Loucy (cell line): ENCODE measurements around the gene FOXC1.

Experiments
- H2AFZ ChIP-seq: fragments of 200-600 bp; sonication (generic); 2 replicates; pipeline ENCODE4 v1.6.0; 2016; ENCODE audit warnings: antibody characterized with exemption, mild to moderate bottlenecking, low read length, moderate library complexity
- H3F3A ChIP-seq: fragments of 200-600 bp; 2 replicates; pipeline ENCODE4 v1.6.0; 2016; ENCODE audit warnings: antibody characterized with exemption, low read depth, mild to moderate bottlenecking
- H3K27me3 ChIP-seq: fragments of 200-600 bp; sonication (generic); 2 replicates; pipeline ENCODE4 v1.6.1; 2014; ENCODE audit warnings: low read length, mild to moderate bottlenecking; ENCODE audit not compliant: insufficient read depth, poor library complexity, severe bottlenecking
- H3K36me3 ChIP-seq: fragments of 200-600 bp; sonication (generic); 2 replicates; pipeline ENCODE4 v1.6.1; 2016; ENCODE audit warnings: low read length; ENCODE audit not compliant: insufficient read depth
- H3K4me1 ChIP-seq: fragments of 200-600 bp; sonication (generic); 2 replicates; pipeline ENCODE4 v1.5.1; 2014; ENCODE audit warnings: low read length, mild to moderate bottlenecking; ENCODE audit not compliant: insufficient read depth, poor library complexity, severe bottlenecking
- H3K4me2 ChIP-seq: fragments of 200-600 bp; sonication (generic); 2 replicates; pipeline ENCODE4 v1.6.0; 2014; ENCODE audit warnings: antibody characterized with exemption, low read length, low read depth, mild to moderate bottlenecking; ENCODE audit not compliant: poor library complexity, severe bottlenecking
- H3K4me3 ChIP-seq: fragments of 200-600 bp; sonication (generic); 2 replicates; pipeline ENCODE4 v1.5.1; 2014; ENCODE audit warnings: low read length, mild to moderate bottlenecking, mixed read lengths; ENCODE audit not compliant: poor library complexity, severe bottlenecking
- H3K79me2 ChIP-seq: fragments of 200-600 bp; sonication (generic); 2 replicates; pipeline ENCODE4 v1.6.1; 2014; ENCODE audit warnings: low read length; ENCODE audit not compliant: insufficient read depth
- H3K9ac ChIP-seq: fragments of 200-600 bp; sonication (generic); 2 replicates; pipeline ENCODE4 v1.6.0; 2014; ENCODE audit warnings: mild to moderate bottlenecking, low read depth, low read length, moderate library complexity; ENCODE audit not compliant: poor library complexity, severe bottlenecking
- H3K9me2 ChIP-seq: fragments of 200-600 bp; sonication (generic); replicated peaks from 2 replicates; pipeline ENCODE4 v1.6.1; 2016; ENCODE audit warnings: low read depth, low read length, mixed read lengths
- H3K9me3 ChIP-seq: fragments of 200-600 bp; sonication (generic); 2 replicates; pipeline ENCODE4 v1.6.1; 2014; ENCODE audit warnings: mild to moderate bottlenecking, antibody characterized with exemption, low read length, low read depth; ENCODE audit not compliant: insufficient read depth
- H4K20me1 ChIP-seq: fragments of 200-600 bp; sonication (generic); 2 replicates; pipeline ENCODE4 v1.6.0; 2014; ENCODE audit warnings: antibody characterized with exemption, low read length, mild to moderate bottlenecking; ENCODE audit not compliant: insufficient read depth, poor library complexity, severe bottlenecking
- EZH2phosphoT487 ChIP-seq: fragments of 200-600 bp; IDR thresholded peaks from 2 replicates; pipeline ENCODE4 v1.6.1; 2018; ENCODE audit warnings: antibody characterized with exemption, mild to moderate bottlenecking, moderate library complexity, borderline replicate concordance
- TF ChIP-seq, protein P1 (sequence below): fragments of 200-600 bp; sonication (generic); conservative IDR thresholded peaks from 2 replicates; pipeline ENCODE4 v1.5.1; 2014; ENCODE audit warnings: mild to moderate bottlenecking, antibody characterized with exemption, low read length

FOXC1 gene

DNA sequence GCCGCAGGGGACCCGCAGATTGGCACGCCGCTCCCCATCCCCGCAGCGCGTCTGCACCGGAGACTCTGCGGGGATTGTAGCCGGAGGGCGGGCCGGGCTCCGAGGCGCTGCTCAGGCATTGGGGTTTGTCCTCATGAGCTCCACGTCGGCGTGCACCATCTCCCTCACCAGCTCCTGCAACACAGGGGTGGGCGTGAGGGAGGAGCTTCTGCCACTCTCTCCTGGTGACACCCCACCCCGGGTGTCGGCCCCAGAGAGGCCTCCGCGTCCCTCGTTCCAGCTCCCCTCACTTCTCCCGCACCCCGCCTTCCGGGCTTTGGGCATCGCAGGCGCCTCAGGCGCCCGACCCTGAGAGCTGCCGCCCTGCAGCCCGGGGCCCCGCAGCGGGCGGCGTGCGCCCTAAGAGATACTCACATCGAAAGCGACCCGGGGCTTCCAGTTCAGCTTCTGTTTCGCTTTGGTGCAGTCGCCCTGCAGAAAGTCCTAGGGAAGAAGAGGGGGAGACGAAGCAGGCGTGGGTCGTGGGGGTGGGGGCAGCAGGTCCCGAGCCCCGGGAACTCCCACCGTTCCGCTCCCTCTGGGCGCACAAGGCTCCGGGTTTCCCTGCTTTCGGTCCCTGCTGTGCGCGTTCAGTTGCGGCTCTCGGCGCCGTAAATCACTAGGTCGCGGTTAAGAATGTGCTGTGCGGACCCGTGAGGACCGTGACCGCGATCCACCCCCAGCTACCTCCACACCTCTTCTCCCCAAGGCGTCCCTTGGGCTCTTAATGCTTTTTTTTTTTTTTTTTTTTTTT is 14.5 kb downstream of the FOXC1 start:
- Histone ChIP-seq H3F3A (no peaks in the 10 kb centered on the region), H3K9me3 (no peaks in the 10 kb centered on the region), H2AFZ (no peak overlapping the region), H3K27me3 (no peaks in the 10 kb centered on the region), H3K4me1 (no peaks in the 10 kb centered on the region), H3K9ac (no peak overlapping the region), H3K4me3 (no peak overlapping the region), H3K79me2 (no peaks in the 10 kb centered on the region), H4K20me1 (no peaks in the 10 kb centered on the region), H3K36me3 (no peaks in the 10 kb centered on the region), H3K4me2 (no peak overlapping the region), H3K9me2 (no peaks in the 10 kb centered on the region)
- TF ChIP-seq, protein P1, sequence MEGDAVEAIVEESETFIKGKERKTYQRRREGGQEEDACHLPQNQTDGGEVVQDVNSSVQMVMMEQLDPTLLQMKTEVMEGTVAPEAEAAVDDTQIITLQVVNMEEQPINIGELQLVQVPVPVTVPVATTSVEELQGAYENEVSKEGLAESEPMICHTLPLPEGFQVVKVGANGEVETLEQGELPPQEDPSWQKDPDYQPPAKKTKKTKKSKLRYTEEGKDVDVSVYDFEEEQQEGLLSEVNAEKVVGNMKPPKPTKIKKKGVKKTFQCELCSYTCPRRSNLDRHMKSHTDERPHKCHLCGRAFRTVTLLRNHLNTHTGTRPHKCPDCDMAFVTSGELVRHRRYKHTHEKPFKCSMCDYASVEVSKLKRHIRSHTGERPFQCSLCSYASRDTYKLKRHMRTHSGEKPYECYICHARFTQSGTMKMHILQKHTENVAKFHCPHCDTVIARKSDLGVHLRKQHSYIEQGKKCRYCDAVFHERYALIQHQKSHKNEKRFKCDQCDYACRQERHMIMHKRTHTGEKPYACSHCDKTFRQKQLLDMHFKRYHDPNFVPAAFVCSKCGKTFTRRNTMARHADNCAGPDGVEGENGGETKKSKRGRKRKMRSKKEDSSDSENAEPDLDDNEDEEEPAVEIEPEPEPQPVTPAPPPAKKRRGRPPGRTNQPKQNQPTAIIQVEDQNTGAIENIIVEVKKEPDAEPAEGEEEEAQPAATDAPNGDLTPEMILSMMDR = no peak
- TF ChIP-seq EZH2phosphoT487 = no peak

DNA sequence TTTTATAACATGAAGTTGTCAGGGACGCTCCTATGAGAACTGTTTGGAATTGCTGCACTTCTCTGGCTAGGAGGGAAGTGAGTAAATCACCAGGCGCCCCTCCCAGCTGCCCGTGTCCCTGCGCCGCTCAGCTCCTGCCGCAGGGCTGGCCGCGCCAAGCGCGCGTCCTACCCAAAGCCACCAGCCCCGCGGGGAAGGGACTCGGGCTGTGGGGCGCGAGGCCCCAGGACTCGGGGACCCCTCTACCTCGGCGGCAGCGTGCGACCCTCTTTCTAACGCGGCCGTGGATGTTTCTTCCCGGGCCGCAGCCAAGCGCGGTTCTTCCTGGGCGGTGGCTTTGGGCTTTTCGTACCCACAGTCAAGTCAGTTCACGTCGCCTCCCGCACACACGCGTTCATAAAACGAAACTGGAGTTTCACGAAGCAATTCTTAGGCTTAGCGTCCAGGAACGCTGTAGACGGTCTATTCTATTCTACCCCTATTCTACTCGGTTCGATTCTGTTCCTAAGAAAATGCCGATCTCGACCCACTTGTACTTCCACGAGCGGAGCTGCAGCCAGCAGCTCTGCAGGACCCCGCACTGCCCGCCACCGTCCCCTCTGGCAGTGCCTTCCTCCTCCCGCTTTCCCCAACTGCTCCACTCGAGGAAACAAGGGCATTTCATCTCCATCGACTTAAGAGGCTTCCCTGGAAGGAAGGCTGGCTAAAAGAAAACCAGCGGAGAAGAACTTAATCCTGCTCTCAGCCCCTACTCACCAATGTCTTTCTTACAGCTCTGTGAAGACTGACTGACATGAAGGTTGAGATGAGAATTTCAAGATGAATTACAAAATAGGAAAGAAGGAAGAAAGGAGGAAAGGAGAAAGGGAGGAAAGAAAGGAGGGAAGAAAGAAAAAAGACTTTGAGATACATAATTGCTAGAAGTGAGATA is 15.4 kb downstream of the FOXC1 start:
- Histone ChIP-seq H3K79me2 (no peaks in the 10 kb centered on the region), H3K9me2 (no peaks in the 10 kb centered on the region), H3K4me3 (no peak overlapping the region), H3K9me3 (no peaks in the 10 kb centered on the region), H3K4me2 (no peak overlapping the region), H3K9ac (no peak overlapping the region), H2AFZ (no peak overlapping the region), H3K4me1 (no peaks in the 10 kb centered on the region), H3F3A (no peaks in the 10 kb centered on the region), H3K27me3 (no peaks in the 10 kb centered on the region), H4K20me1 (no peaks in the 10 kb centered on the region), H3K36me3 (no peaks in the 10 kb centered on the region)
- TF ChIP-seq, protein P1 = no peak
- no peak for TF ChIP-seq EZH2phosphoT487

DNA sequence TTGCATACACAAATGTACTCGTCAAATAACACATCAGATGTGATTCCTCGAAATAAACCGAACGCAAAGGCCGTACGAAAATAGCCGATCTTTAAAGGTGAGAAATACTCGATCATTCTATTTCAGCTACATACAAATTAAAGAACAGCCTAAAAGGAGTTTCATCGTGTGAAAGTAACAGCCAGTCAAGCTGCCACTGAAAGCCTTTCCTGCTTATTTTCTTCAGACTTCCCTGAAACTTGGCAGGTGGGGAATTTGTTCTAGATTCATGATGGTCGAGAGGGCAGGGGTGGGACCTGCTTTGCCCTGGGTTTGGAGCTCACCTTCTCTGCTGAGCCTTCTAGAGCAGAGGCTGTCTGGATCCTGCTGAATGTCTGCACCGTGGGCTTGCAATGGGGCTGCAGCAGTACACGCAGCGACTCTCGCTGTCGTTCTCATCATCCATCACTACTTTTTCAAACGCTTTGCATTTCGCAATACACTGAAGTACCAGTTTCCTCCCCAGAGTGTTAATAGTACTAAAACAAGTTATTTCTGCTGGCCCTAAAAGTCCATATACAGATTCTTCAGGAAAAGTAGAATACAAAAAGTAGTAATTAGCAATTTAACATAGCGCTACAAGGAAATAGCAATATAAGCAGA is 16.2 kb downstream of the FOXC1 start:
- no peaks in the 10 kb centered on the region for H4K20me1 ChIP-seq
- H3K9me3 ChIP-seq = no peaks in the 10 kb centered on the region
- H3K9me2 ChIP-seq = no peaks in the 10 kb centered on the region
- no peaks in the 10 kb centered on the region for H3F3A ChIP-seq
- no peaks in the 10 kb centered on the region for H3K79me2 ChIP-seq
- H3K4me1 ChIP-seq = no peaks in the 10 kb centered on the region
- H3K9ac ChIP-seq = no peak overlapping the region
- H3K36me3 ChIP-seq = no peaks in the 10 kb centered on the region
- H3K4me3 ChIP-seq = no peak overlapping the region
- TF ChIP-seq, protein P1 = no peak
- no peak for TF ChIP-seq EZH2phosphoT487
- H3K4me2 ChIP-seq = no peak overlapping the region
- no peak overlapping the region for H2AFZ ChIP-seq
- H3K27me3 ChIP-seq = no peaks in the 10 kb centered on the region
